Measurements from ENCODE around the gene CACHD1. TPM values are rescaled to one million over a fixed set of nuclear protein-coding genes. Genes with fewer than 3 reads are reported as not detected.

The CACHD1 gene
- total RNA-seq, 4 donors from 2014 or later: 23.6 to 36.1 (median 24.8) TPM

DNA sequence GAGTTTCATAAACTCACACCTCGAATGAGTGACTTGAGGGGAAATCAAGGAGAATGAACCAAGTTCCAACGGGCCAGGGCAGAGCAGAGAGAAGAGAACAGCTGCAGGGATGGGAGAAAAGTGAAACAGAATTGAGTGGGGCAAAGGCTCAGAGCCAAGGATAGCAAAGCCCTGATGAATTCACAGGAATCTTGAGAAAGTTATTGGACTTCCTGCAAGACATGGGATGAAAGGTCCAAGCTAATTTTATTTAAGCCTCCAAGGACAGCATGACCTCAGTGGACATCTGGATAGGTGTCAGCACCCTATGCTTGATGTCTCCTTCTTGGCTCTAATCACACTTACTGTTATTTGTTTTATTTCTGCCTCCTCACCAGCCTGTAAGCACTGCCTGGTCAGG, 232.0 kb downstream of the CACHD1 start:
- TF ChIP-seq, protein P1, sequence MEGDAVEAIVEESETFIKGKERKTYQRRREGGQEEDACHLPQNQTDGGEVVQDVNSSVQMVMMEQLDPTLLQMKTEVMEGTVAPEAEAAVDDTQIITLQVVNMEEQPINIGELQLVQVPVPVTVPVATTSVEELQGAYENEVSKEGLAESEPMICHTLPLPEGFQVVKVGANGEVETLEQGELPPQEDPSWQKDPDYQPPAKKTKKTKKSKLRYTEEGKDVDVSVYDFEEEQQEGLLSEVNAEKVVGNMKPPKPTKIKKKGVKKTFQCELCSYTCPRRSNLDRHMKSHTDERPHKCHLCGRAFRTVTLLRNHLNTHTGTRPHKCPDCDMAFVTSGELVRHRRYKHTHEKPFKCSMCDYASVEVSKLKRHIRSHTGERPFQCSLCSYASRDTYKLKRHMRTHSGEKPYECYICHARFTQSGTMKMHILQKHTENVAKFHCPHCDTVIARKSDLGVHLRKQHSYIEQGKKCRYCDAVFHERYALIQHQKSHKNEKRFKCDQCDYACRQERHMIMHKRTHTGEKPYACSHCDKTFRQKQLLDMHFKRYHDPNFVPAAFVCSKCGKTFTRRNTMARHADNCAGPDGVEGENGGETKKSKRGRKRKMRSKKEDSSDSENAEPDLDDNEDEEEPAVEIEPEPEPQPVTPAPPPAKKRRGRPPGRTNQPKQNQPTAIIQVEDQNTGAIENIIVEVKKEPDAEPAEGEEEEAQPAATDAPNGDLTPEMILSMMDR (IDR thresholded peaks at IDR 0.05; ENCODE audit: low read depth): no peak

DNA sequence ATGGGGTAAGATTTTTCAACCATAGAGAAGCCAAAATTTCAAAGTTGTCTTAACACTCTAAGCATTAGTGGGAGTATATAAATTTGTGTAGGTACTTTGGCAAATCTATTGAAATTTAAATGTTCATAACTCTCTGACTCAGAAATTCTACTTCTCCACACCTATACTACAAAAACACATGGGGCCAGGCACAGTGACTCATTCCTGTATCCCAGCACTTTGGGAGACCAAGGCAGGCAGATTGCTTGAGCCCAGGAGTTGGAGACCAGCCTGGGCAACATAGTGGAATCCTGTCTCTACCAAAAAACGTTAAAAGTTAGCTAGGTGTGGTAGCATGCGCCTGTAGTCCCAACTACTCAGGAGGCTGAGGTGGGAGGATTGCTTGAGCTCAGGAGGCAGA, 233.7 kb downstream of the CACHD1 start:
- TF ChIP-seq, protein P1 (IDR thresholded peaks at IDR 0.05; ENCODE audit: low read depth): no peak

DNA sequence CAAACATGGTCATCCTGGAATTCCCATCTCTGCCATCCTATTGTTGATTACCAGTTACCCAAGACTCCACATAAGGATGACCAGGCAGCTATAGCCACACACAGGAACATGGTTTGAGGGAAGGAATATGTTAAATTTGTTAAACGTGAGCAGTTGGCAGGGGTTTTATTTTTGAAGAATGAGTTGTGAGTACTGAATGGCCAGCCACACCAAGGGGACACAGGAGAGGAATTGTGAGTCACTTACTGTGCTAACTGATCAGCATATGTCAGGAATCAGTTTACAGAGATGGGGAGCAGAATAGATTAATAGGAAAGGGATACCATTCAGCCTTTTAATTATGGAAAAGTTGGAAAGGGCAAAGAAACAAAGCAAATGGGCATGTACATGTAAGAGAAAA, 235.7 kb downstream of the CACHD1 start:
- TF ChIP-seq, protein P1 (IDR thresholded peaks at IDR 0.05; ENCODE audit: low read depth): no peak

DNA sequence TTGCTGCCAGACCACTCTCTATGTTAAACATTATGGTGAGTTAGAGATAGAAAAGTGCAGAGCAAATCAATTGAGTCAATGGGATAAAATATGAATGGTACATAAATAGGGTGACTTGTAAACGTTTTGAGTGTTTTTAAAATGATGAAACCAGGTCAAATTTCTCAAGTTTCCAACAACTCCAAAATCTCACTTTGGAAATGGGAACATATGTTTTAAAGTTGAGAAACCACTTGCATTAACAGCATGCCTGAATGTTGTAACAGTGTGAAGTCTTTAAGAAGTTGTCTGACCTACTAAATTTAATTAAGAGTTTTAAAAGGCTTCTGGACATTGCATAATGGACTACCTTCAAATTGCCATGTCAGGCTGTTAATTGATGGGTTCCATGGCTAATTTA, 241.3 kb downstream of the CACHD1 start:
- TF ChIP-seq, protein P1 (IDR thresholded peaks at IDR 0.05; ENCODE audit: low read depth): no peak

DNA sequence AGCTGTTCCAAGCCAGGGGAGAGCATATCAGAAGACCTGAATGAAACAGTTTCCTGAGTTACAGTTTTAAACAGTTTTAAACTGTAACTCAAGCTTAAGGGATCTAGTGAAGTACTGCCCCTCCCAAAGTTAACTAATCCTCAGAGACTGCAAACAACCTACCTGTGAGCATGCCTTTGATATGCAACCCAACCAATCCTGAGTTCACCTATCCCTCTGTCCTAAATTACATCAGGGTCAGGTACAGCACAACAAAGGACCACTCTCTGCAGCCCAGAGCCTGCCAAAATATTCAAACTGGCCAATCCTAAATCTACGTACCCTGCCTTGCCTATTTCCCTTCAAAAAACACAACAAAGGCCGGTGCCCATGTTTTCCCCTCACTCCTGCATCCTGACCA, 242.1 kb downstream of the CACHD1 start:
- TF ChIP-seq, protein P1 (IDR thresholded peaks at IDR 0.05; ENCODE audit: low read depth): no peak

DNA sequence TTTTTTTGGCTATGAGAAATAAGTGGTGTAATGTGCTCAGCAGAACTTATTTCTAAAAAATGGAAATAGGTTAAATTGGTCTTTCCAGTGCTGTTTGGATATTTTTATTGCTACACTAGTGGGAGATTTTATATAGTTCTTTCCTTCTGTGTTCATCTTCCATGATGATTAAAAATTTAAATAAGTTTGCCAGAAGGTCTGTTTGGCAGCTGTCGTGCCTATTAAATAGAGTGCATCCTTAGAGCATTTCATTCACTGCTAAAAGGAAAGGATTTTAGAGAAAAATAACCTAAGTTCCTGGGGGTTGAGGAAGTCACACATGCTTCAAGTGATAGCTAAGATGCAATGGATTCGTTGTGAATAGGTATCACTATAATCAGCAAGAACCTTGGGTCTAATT, 245.3 kb downstream of the CACHD1 start:
- TF ChIP-seq, protein P1 (IDR thresholded peaks at IDR 0.05; ENCODE audit: low read depth): no peak

DNA sequence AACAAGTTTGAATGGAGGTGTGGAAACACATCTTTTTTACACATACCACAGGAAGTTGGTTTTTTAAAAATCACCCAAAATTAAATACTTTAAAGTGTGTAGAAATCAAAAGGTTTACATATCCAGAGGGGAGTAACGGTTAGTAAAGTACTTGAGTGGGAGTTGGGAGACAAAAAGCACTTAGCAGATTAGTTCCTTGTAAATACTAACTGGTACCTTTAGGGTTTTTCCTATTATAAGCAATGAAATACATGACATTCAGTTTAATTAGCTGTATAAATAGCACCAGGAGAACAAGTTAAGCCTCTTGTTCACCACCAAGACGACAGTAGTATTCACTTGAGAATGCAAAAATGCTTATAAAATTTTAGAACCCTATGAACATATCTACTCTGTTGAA, 251.2 kb downstream of the CACHD1 start:
- TF ChIP-seq, protein P1 (IDR thresholded peaks at IDR 0.05; ENCODE audit: low read depth): no peak

Measured in subcutaneous adipose tissue (tissue), 4 donors.